AG10803 (cell line): ENCODE results near the gene CCDC157.

Experiments
- DNase-seq: peaks from one replicate; pipeline ENCODE4 v3.0.0; 2010; ENCODE audit warnings: low read depth
- H3K4me3 ChIP-seq: 2 replicates; pipeline ENCODE4 v1.5.1; 2011; ENCODE audit warnings: mild to moderate bottlenecking, low read length, control low read depth
- TF ChIP-seq, protein P1 (sequence below): conservative IDR thresholded peaks from 2 replicates; pipeline ENCODE4 v1.5.1; 2011; ENCODE audit warnings: mild to moderate bottlenecking, low read length, control low read depth, inconsistent platforms

CCDC157 gene

DNA sequence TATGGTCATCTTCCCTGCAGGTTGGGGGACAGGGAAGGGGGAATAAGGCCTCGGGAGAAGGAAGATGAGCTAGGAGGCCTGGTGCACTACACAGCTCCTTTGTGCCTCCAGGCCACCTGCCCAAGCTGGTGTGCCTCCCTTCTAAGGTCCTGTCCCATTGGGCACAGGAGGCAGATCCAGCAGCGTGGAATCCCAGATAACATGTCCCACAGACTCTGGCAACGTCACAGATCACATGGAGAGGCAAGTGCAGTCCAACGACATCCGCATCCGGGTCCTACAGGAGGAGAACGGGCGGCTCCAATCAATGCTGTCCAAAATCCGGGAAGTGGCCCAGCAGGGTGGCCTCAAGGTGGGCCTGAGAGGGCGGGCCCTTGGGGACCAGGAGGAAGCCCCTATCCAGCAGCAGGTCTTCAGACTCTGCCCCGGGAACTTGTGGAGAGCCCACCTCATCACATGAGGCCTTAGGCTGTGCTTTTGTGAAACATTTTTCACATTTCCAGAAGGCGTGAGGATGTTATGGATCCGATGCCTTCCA lies 18.6 kb downstream of the CCDC157 start:
- H3K4me3 ChIP-seq: no peak overlapping the region
- DNase-seq: no peak
- TF ChIP-seq, protein P1, sequence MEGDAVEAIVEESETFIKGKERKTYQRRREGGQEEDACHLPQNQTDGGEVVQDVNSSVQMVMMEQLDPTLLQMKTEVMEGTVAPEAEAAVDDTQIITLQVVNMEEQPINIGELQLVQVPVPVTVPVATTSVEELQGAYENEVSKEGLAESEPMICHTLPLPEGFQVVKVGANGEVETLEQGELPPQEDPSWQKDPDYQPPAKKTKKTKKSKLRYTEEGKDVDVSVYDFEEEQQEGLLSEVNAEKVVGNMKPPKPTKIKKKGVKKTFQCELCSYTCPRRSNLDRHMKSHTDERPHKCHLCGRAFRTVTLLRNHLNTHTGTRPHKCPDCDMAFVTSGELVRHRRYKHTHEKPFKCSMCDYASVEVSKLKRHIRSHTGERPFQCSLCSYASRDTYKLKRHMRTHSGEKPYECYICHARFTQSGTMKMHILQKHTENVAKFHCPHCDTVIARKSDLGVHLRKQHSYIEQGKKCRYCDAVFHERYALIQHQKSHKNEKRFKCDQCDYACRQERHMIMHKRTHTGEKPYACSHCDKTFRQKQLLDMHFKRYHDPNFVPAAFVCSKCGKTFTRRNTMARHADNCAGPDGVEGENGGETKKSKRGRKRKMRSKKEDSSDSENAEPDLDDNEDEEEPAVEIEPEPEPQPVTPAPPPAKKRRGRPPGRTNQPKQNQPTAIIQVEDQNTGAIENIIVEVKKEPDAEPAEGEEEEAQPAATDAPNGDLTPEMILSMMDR: no peak

DNA sequence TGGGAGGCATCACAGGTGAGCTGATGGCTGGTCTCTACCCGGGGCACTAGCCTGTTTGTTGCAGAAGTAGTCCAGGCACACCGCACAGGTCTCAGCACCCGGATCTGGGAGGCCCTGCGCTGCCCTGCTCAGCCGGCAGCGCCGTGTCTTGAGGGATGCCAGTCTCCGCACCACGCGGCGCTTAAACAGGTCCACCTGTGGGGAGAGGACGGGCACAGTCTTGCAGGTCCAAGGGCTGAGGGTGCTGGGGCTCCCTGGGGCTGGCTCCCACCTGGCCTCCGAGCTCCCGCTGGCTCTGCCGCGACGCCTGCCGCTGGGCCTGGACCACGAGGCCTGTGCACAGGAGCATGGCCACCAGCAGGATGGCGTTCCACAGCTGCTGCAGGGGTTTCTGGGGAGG lies 23.2 kb downstream of the CCDC157 start:
- no peak overlapping the region for H3K4me3 ChIP-seq
- DNase-seq: no peak
- TF ChIP-seq, protein P1: no peak

DNA sequence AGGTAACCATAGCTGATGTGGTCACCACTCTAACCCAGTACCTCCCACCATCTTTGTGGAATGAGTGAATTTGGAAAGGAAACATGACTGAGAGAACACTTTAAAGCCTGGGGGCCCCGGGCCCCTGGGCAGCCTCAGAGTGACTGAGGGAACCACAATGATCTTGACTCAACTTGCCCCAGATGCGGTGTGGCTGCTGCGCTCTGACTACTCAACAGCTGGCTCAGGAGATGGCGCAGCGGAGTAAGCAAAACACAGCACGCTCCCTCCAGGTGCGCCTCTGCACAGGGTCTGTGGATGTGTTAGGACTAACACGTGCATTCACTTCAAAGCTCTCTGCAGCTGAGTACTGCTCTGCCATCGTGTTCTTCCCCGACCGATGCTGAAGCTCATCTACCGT lies 24.5 kb downstream of the CCDC157 start:
- TF ChIP-seq, protein P1: no peak

DNA sequence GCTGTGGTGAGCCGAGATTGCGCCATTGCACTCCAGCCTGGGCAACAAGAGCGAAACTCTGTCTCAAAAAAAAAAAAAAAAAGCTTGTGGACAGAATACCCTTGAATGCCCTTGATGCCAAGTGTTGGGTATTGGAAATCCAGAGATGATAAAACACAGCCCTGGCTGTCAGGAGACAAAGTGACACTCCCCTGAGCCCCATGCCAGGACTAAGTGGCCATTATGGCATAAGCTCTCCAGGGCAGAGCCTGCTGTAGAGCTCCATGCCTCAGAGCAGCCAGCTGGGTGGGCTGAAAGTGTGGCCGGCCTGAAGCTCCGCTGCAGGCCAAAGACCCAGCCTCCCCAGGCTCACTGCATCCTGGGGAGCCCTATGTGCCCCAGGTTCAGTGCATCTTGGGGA lies 25.5 kb downstream of the CCDC157 start:
- no peak for DNase-seq
- TF ChIP-seq, protein P1: no peak

More for the DNA sequence above, 24.5 kb downstream of the CCDC157 start:
- no peak overlapping the region for H3K4me3 ChIP-seq
- no peak for DNase-seq

DNA sequence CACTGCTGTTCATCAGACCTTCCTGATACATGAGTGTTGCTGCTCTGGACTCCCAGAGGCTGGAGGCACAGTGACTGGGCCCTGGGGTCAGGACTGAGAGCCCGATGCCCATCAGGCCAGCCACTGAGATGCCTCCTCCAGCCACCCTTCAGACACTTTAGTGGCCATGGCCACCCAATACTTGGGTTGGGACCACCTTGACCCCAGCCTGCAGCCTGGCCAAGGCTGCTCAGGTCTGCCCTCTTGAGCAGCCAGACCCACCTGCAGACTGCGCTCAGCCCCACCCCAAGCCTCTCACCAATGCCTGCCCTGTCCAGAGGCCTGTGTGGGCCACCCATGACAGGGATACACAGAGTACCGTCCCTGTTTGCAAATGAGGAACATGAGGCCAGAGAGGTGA lies 26.3 kb downstream of the CCDC157 start:
- DNase-seq: no peak
- TF ChIP-seq, protein P1: no peak
- H3K4me3 ChIP-seq: no peak overlapping the region

More for the DNA sequence above, 25.5 kb downstream of the CCDC157 start:
- H3K4me3 ChIP-seq: no peak overlapping the region

DNA sequence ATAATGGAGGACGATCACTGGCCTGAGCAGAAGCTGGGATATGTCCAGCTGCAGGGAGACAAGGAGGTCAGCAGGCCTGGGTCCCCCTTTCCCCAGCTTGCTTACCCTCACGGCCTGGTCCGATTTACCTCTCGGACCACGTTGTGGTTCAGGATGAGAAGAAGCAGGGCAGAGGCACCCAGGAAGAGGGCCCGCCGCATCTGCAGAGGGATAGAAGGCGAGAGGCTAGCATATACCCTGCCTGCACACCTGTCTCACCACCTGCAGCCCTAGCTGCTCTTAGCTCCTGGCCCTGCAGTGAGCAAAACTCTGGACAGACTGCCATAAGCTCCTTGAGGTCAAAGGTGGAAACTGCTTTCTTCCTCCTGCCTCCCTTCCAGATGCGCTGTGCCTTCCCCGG lies 29.1 kb downstream of the CCDC157 start:
- DNase-seq: no peak
- TF ChIP-seq, protein P1: no peak

DNA sequence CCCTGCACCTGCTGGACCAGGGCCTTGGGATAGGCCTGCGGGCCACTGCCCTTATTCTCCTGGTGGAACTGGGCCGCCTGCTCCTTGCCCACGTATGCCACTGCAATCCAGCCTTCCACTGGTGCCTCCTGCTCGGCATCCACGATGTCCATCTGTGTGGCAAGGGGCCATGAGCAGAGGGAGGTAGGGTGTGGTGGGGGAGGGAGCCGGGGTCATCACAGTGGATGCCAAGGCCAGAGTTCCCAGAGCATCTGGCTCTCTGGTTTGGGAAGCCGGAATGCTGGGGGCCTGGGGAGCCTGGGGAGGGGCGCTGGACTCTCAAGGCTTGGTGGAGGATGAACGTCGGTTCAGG lies 29.8 kb downstream of the CCDC157 start:
- TF ChIP-seq, protein P1: no peak; the same call in 1 of the 2 replicates

More for the DNA sequence above, 29.1 kb downstream of the CCDC157 start:
- peak overlapping the region; percentile 74; the same call in 1 of the 2 replicates for H3K4me3 ChIP-seq

More for the DNA sequence above, 29.8 kb downstream of the CCDC157 start:
- peak overlapping the region; percentile 74 for H3K4me3 ChIP-seq
- DNase-seq: no peak
